ENCODE results near the gene RNF113A.
"Not testable (repeated sequence)": the region's sequence is repeated elsewhere in the genome, so short reads cannot be mapped to it uniquely, and the experiment has no call there.

Gene RNF113A

GRCh38 chrX:119878740-119879139, 7.2 kb upstream of the RNF113A start:
- ATAC-seq, result no peak
- Mint-ChIP-seq H3K27ac (peak overlapping the region in 1 of 2 donors; percentile 33), H3K4me3 (no peak overlapping the region), H3K27me3 (no peaks in the 10 kb centered on the region), H3K4me1 (peaks cover 25% of the 10 kb centered on the region), H3K9me3 (no peaks in the 10 kb centered on the region)
- DNase-seq, result no peak

GRCh38 chrX:119871245-119871598, 311 bp downstream of the RNF113A start:
- DNase-seq, result no peak
- ATAC-seq, result peak; percentile 58
- Mint-ChIP-seq H3K4me3 (peak overlapping the region; percentile 91 to 99), H3K4me1 (peaks cover 6% of the 10 kb centered on the region), H3K27me3 (no peaks in the 10 kb centered on the region), H3K9me3 (no peaks in the 10 kb centered on the region), H3K27ac (peak overlapping the region; percentile 95 to 98)

GRCh38 chrX:119870626-119871131, 854 bp downstream of the RNF113A start:
- H3K27me3 Mint-ChIP-seq, result no peaks in the 10 kb centered on the region
- H3K9me3 Mint-ChIP-seq, result no peaks in the 10 kb centered on the region
- peak overlapping the region; percentile 95 to 98 for H3K27ac Mint-ChIP-seq
- peak overlapping the region; percentile 91 to 99 for H3K4me3 Mint-ChIP-seq
- peaks cover 6% of the 10 kb centered on the region for H3K4me1 Mint-ChIP-seq
- ATAC-seq, result peak; percentile 34
- peak; percentile 8 to 26 for DNase-seq

GRCh38 chrX:119853444-119853843, 18.1 kb downstream of the RNF113A start:
- ATAC-seq (no peak), DNase-seq (no peak)
- Mint-ChIP-seq H3K9me3 (no peaks in the 10 kb centered on the region), H3K4me3 (peak overlapping the region; percentile 98 to 99), H3K27ac (peak overlapping the region in 1 of 2 donors; percentile 99), H3K4me1 (no peaks in the 10 kb centered on the region), H3K27me3 (peaks cover 8% of the 10 kb centered on the region)

- H3K27me3 Mint-ChIP-seq, result peaks cover 8% of the 10 kb centered on the region
- peak; percentile 97 for ATAC-seq
These were observed 18.9 kb downstream of the RNF113A start, which contains the start of gene UPF3B for GRCh38 chrX:119852382-119853353. UPF3B (minus strand) TSS chrX:119852963; CDS start chrX:119852928, 35 bp downstream.

GRCh38 chrX:119833905-119834304, 37.6 kb downstream of the RNF113A start:
- Mint-ChIP-seq H3K4me3 (no peak overlapping the region), H3K27ac (no peak overlapping the region)

More at GRCh38 chrX:119852382-119853353, 18.9 kb downstream of the RNF113A start, which contains the start of gene UPF3B:
- H3K9me3 Mint-ChIP-seq, result no peaks in the 10 kb centered on the region
- H3K4me3 Mint-ChIP-seq, result peak within 1 kb of the TSS; percentile 98 to 99
- H3K4me1 Mint-ChIP-seq, result no peaks in the 10 kb centered on the region
- H3K27ac Mint-ChIP-seq, result peak within 1 kb of the TSS; percentile 99
- DNase-seq, result peak; percentile 89 to 95

GRCh38 chrX:119828446-119828845, 43.1 kb downstream of the RNF113A start:
- no peak for ATAC-seq
- Mint-ChIP-seq H3K27ac (no peak overlapping the region), H3K4me1 (peaks cover 6% of the 10 kb centered on the region), H3K9me3 (no peaks in the 10 kb centered on the region), H3K4me3 (no peak overlapping the region), H3K27me3 (no peaks in the 10 kb centered on the region)
- no peak for DNase-seq

More at GRCh38 chrX:119833905-119834304, 37.6 kb downstream of the RNF113A start:
- DNase-seq, result no peak
- H3K9me3 Mint-ChIP-seq, result no peaks in the 10 kb centered on the region
- H3K4me1 Mint-ChIP-seq, result no peaks in the 10 kb centered on the region
- H3K27me3 Mint-ChIP-seq, result no peaks in the 10 kb centered on the region
- ATAC-seq, result no peak

GRCh38 chrX:119826399-119826959, 45.1 kb downstream of the RNF113A start:
- H3K4me1 Mint-ChIP-seq, result peaks cover 13% of the 10 kb centered on the region

GRCh38 chrX:119824221-119824620, 47.3 kb downstream of the RNF113A start:
- not testable (repeated sequence) for H3K27ac Mint-ChIP-seq, H3K9me3 Mint-ChIP-seq, DNase-seq, ATAC-seq, H3K4me3 Mint-ChIP-seq, H3K27me3 Mint-ChIP-seq
- peaks cover 13% of the 10 kb centered on the region for H3K4me1 Mint-ChIP-seq

More at GRCh38 chrX:119826399-119826959, 45.1 kb downstream of the RNF113A start:
- Mint-ChIP-seq H3K27me3 (no peaks in the 10 kb centered on the region), H3K27ac (no peak overlapping the region), H3K4me3 (no peak overlapping the region), H3K9me3 (no peaks in the 10 kb centered on the region)
- ATAC-seq (peak; percentile 73), DNase-seq (peak in 1 of 2 donors; percentile 15)

- peak; percentile 89 for ATAC-seq
- H3K27me3 Mint-ChIP-seq, DNase-seq, H3K4me3 Mint-ChIP-seq, H3K4me1 Mint-ChIP-seq, H3K9me3 Mint-ChIP-seq: not testable (repeated sequence)
- H3K27ac Mint-ChIP-seq, result peak overlapping the region in 1 of 2 donors; percentile 75
These were observed 49.8 kb downstream of the RNF113A start for GRCh38 chrX:119821703-119822102.
